ENCODE measurements around the gene ZIC4. TPM values are rescaled to one million over a fixed set of nuclear protein-coding genes. Genes with fewer than 3 reads are reported as not detected.

The ZIC4 gene
- total RNA-seq, 2 experiments from 2014 or later, result not detected

GRCh38 chr3:147336543-147337278 is 69.6 kb downstream of the ZIC4 start:
- CTCF ChIA-PET, result no interaction called here
- no peaks in the 10 kb centered on the region for H3K4me1 Mint-ChIP-seq
- no peaks in the 10 kb centered on the region for H3K9me3 Mint-ChIP-seq (ENCODE audit: low read depth)
- no peak for ATAC-seq
- H3K36me3 Mint-ChIP-seq, result no peaks in the 10 kb centered on the region
- H3K4me3 Mint-ChIP-seq, result no peak overlapping the region
- H3K27ac Mint-ChIP-seq, result no peak overlapping the region
- H3K27me3 Mint-ChIP-seq, result no peaks in the 10 kb centered on the region
- DNase-seq, result no peak

Other genes with a start within 250 kb of the ZIC4 start
- not detected for gene ZIC1, start 2.8 kb upstream of the ZIC4 start, total RNA-seq

All from activated CD8-positive, alpha-beta memory T cell treated with anti-CD3 and anti-CD28 coated beads, Interleukin-2, amount 10 ng/mL, durations not matched to agents 7 days and 5 days (primary cell).